Keratinocyte (primary cell): ENCODE data around the gene MRPL41. TPM values are rescaled to one million over a fixed set of nuclear protein-coding genes. Genes with fewer than 3 reads are reported as not detected.
"Not testable (repeated sequence)": the region's sequence is repeated elsewhere in the genome, so short reads cannot be mapped to it uniquely, and the experiment has no call there.

Source experiments
- DNase-seq: peaks from one replicate; pipeline ENCODE4 v3.0.0-alpha.2; 2011; ENCODE audit warnings: low read depth, missing footprints, low spot score
- FAIRE-seq: peaks from 2 replicates; lab custom pipeline; 2011; peaks lifted over from hg19 to GRCh38; lab: Jason Lieb, UNC
- H2AFZ ChIP-seq: 2 replicates; pipeline ENCODE4 v1.6.0; 2012; ENCODE audit warnings: low read length, control low read depth, inconsistent platforms; ENCODE audit not compliant: control insufficient read depth
- H3K27ac ChIP-seq: 2 replicates; pipeline ENCODE4 v1.5.1; 2011; ENCODE audit warnings: low read length; ENCODE audit not compliant: control insufficient read depth, insufficient read depth
- H3K27me3 ChIP-seq: 3 replicates; pipeline ENCODE4 v1.6.0; 2011; ENCODE audit warnings: low read length; ENCODE audit not compliant: control insufficient read depth, insufficient read depth; ENCODE audit errors: extremely low read depth
- H3K36me3 ChIP-seq, 2 experiments: 2 replicates in 1 of 2; 3 replicates in 1 of 2; pipeline ENCODE4 v1.5.1; 2011; ENCODE audit warnings: low read length in 2 of 2, mild to moderate bottlenecking in 1 of 2; ENCODE audit not compliant: control insufficient read depth in 2 of 2, insufficient read depth in 2 of 2; ENCODE audit errors: extremely low read depth in 1 of 2
- H3K4me1 ChIP-seq: 3 replicates; pipeline ENCODE4 v1.5.1; 2011; ENCODE audit warnings: low read length; ENCODE audit not compliant: control insufficient read depth, insufficient read depth; ENCODE audit errors: extremely low read depth
- H3K4me2 ChIP-seq: 3 replicates; pipeline ENCODE4 v1.6.0; 2011; ENCODE audit warnings: low read depth, low read length; ENCODE audit not compliant: control insufficient read depth, insufficient read depth; ENCODE audit errors: extremely low read depth
- H3K4me3 ChIP-seq, 3 experiments: fragments of 200-600 bp in 1 of 3; sonication (generic) in 1 of 3; 2 replicates in 2 of 3; 3 replicates in 1 of 3; pipeline ENCODE4 v1.5.1; 2011 to 2016; ENCODE audit warnings: low read length in 3 of 3, mild to moderate bottlenecking in 3 of 3, control low read depth in 2 of 3, inconsistent platforms in 1 of 3, low read depth in 1 of 3, mixed read lengths in 1 of 3, mixed run types in 1 of 3, moderate library complexity in 1 of 3; ENCODE audit not compliant: control insufficient read depth in 2 of 3, insufficient read depth in 2 of 3; ENCODE audit errors: extremely low read depth in 1 of 3
- H3K79me2 ChIP-seq: 2 replicates; pipeline ENCODE4 v1.6.0; 2012; ENCODE audit warnings: low read length; ENCODE audit not compliant: control insufficient read depth, insufficient read depth
- H3K9ac ChIP-seq: 3 replicates; pipeline ENCODE4 v1.6.0; 2011; ENCODE audit warnings: low read length; ENCODE audit not compliant: control insufficient read depth, insufficient read depth; ENCODE audit errors: extremely low read depth
- H3K9me1 ChIP-seq: 3 replicates; pipeline ENCODE4 v1.6.0; 2011; ENCODE audit warnings: low read length; ENCODE audit not compliant: control insufficient read depth, insufficient read depth; ENCODE audit errors: extremely low read depth
- H3K9me3 ChIP-seq: 2 replicates; pipeline ENCODE4 v1.5.1; 2012; ENCODE audit warnings: low read depth, low read length; ENCODE audit not compliant: control insufficient read depth
- H4K20me1 ChIP-seq: 3 replicates; pipeline ENCODE4 v1.6.0; 2011; ENCODE audit warnings: low read length; ENCODE audit not compliant: control insufficient read depth, insufficient read depth; ENCODE audit errors: extremely low read depth
- EZH2 ChIP-seq: IDR thresholded peaks from one replicate; pipeline ENCODE4 v1.6.1; 2012; ENCODE audit warnings: inconsistent platforms, mild to moderate bottlenecking, low read length, moderate library complexity
- dilution Hi-C: fragments of 300-500 bp; cut with MboI; formaldehyde crosslinking; loops from one replicate; pipeline ENCODE4 v1.7.0; 2020; ENCODE audit warnings: low sequenced_read_pairs; ENCODE audit not compliant: extremely low pct_ligation_motif_present
- polyA plus RNA-seq, 5 experiments: library from polyadenylated mRNA; depleted of rRNA in 3 of 5; stranded (reverse) in 3 of 5; stranded (forward) in 1 of 5; unstranded in 1 of 5; fragments of >200 nt; gene quantifications; 1 replicate in 1 of 5; 2 replicates in 3 of 5; 3 replicates in 1 of 5; pipeline versions ENCODE4 v1.2.1 to v1.2.3, GENCODE V29; 2011 to 2012; ENCODE audit warnings: missing spikeins in 2 of 5, low read depth in 1 of 5, low replicate concordance in 1 of 5
- TF ChIP-seq, protein P1 (sequence below), 3 experiments: IDR thresholded peaks in 1 of 3; conservative IDR thresholded peaks in 1 of 3; optimal IDR thresholded peaks in 1 of 3; 2 replicates in 2 of 3; 3 replicates in 1 of 3; pipeline versions ENCODE3 to v1.5.1; 2011; ENCODE audit warnings: low read length in 3 of 3, mild to moderate bottlenecking in 3 of 3, moderate library complexity in 2 of 3, control low read depth in 1 of 3, inconsistent platforms in 1 of 3; ENCODE audit not compliant: insufficient read depth in 2 of 3; ENCODE audit errors: extremely low read depth in 1 of 3

The MRPL41 gene
- polyA plus RNA-seq, 1 donor (not counting 4 experiments of a cell fraction or from before 2014, with no cell fraction given) = 18.1 TPM

DNA sequence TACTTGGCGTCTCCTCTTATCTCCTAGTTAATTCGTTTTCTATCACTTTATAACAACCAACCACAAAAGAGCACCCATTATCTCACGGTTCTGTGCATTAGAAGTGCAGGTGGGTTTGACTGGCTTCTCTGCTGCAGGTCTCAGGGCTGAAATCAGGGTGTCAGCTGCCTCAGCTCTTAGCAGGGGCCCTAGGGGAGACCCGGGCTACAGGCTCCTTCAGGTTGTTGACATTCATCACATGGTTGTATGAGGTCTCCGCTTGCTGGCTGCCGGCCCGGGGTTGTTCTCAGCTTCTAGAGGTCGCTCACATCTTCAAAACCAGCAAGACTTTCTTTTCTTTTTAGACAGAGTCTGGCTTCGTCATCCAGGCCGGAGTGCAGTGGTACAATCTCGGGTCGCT is 41.5 kb downstream of the MRPL41 start:
- no peak overlapping the region for H3K4me3 ChIP-seq
- H3K27me3 ChIP-seq = no peaks in the 10 kb centered on the region
- TF ChIP-seq, protein P1, sequence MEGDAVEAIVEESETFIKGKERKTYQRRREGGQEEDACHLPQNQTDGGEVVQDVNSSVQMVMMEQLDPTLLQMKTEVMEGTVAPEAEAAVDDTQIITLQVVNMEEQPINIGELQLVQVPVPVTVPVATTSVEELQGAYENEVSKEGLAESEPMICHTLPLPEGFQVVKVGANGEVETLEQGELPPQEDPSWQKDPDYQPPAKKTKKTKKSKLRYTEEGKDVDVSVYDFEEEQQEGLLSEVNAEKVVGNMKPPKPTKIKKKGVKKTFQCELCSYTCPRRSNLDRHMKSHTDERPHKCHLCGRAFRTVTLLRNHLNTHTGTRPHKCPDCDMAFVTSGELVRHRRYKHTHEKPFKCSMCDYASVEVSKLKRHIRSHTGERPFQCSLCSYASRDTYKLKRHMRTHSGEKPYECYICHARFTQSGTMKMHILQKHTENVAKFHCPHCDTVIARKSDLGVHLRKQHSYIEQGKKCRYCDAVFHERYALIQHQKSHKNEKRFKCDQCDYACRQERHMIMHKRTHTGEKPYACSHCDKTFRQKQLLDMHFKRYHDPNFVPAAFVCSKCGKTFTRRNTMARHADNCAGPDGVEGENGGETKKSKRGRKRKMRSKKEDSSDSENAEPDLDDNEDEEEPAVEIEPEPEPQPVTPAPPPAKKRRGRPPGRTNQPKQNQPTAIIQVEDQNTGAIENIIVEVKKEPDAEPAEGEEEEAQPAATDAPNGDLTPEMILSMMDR (optimal IDR thresholded peaks at IDR 0.05 in 1 of 3, IDR thresholded peaks at IDR 0.05 in 1 of 3, conservative IDR thresholded peaks at IDR 0.05 in 1 of 3; ENCODE audit: extremely low read depth in 1 of 3, insufficient read depth in 2 of 3, low read length in 3 of 3) = no peak
- TF ChIP-seq EZH2 = no peak
- peaks cover 5% of the 10 kb centered on the region for H4K20me1 ChIP-seq
- dilution Hi-C loops = no loop called here
- peaks cover 1 to 5% of the 10 kb centered on the region in 2 experiments for H3K36me3 ChIP-seq
- no peak for FAIRE-seq
- H3K9ac ChIP-seq = no peak overlapping the region
- H3K27ac ChIP-seq = no peak overlapping the region
- peaks cover 13% of the 10 kb centered on the region for H3K4me1 ChIP-seq
- no peak overlapping the region for H2AFZ ChIP-seq
- no peaks in the 10 kb centered on the region for H3K9me3 ChIP-seq
- no peak overlapping the region for H3K4me2 ChIP-seq
- no peak for DNase-seq
- peaks cover 20% of the 10 kb centered on the region for H3K79me2 ChIP-seq
- no peaks in the 10 kb centered on the region for H3K9me1 ChIP-seq

DNA sequence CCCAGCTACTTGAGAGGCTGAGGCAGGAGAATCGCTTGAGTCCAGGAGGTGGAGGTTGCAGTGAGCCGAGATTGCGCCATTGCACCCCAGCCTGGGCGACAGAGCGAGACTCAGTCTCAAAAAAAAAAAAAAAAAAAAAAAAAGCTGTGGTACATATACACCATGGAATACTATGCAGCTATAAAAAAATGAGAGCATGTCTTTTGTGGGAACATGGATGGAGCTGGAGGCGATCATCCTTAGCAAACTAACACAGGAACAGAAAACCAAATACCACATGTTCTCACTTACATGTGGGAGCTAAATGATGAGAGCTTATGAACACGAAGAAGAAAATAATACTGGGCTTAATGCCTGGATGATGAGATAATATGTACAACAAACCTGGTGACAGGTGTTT is 44.9 kb downstream of the MRPL41 start:
- H3K9me1 ChIP-seq, H2AFZ ChIP-seq, H4K20me1 ChIP-seq, FAIRE-seq, DNase-seq, H3K9me3 ChIP-seq, H3K4me3 ChIP-seq, H3K4me2 ChIP-seq, H3K9ac ChIP-seq, H3K27ac ChIP-seq, H3K79me2 ChIP-seq, H3K4me1 ChIP-seq, H3K27me3 ChIP-seq, dilution Hi-C loops, H3K36me3 ChIP-seq: not testable (repeated sequence)

DNA sequence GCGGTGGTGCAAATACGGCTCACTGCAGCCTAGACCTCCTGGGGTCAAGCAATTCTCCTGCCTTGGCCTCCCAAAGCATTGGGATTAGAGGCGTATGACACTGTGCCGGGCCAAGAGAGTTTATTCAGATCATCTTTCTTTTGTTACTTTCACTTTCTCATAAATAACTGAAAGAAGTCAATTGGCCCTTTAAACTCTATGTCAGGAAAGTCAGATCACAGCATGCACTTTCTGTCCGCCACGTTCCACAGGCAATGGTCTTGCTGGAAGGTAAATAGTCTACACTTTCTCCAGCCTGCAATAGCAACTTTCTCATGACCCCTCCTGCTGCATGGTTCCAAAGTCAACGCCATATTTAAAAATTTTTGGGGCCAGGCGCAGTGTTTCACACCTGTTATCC is 47.3 kb downstream of the MRPL41 start:
- no peak overlapping the region for H3K9ac ChIP-seq
- H3K9me1 ChIP-seq = no peaks in the 10 kb centered on the region
- FAIRE-seq (no peak), DNase-seq (no peak)
- no peak overlapping the region for H2AFZ ChIP-seq
- no peaks in the 10 kb centered on the region for H3K36me3 ChIP-seq
- no peaks in the 10 kb centered on the region for H3K27me3 ChIP-seq
- H3K4me3 ChIP-seq = no peak overlapping the region
- no peak overlapping the region for H3K27ac ChIP-seq
- H3K4me1 ChIP-seq = peaks cover 1% of the 10 kb centered on the region
- dilution Hi-C loops = no loop called here
- no peaks in the 10 kb centered on the region for H3K79me2 ChIP-seq
- no peaks in the 10 kb centered on the region for H3K9me3 ChIP-seq
- no peak overlapping the region for H3K4me2 ChIP-seq
- no peak for TF ChIP-seq EZH2
- TF ChIP-seq, protein P1 (optimal IDR thresholded peaks at IDR 0.05 in 1 of 3, IDR thresholded peaks at IDR 0.05 in 1 of 3, conservative IDR thresholded peaks at IDR 0.05 in 1 of 3; ENCODE audit: extremely low read depth in 1 of 3, insufficient read depth in 2 of 3, low read length in 3 of 3) = no peak
- no peaks in the 10 kb centered on the region for H4K20me1 ChIP-seq
